ENCODE measurements around the gene FGF22.

- TF ChIP-seq POLR2AphosphoS5 (IDR thresholded peaks at IDR 0.05; ENCODE audit: low read depth, low read length) (no peak), FOXP2 (optimal IDR thresholded peaks at IDR 0.05; ENCODE audit: borderline replicate concordance, extremely low read depth, extremely low read length, insufficient read depth) (no peak), REST (IDR thresholded peaks at IDR 0.05; ENCODE audit: insufficient read depth in 1 of 2, low read depth in 2 of 2, low read length in 2 of 2) (no peak), SIN3A (IDR thresholded peaks at IDR 0.05; ENCODE audit: borderline replicate concordance, insufficient read depth, low read length) (no peak)
Observed at GRCh38 chr19:624433-625109, 15.1 kb upstream of the FGF22 start.
